GM21447 (cell line): ENCODE measurements around the gene KPTN.

Source experiments
- ATAC-seq: cut with Tn5 transposase; IDR thresholded peaks from one replicate; pipeline ENCODE4 v1.9.1; 2021; ENCODE audit not compliant: unreplicated experiment

Gene KPTN

GRCh38 chr19:47436712-47437401 is 47.2 kb downstream of the KPTN start:
- ATAC-seq, result no peak

GRCh38 chr19:47435883-47436417 is 48.1 kb downstream of the KPTN start:
- ATAC-seq, result no peak

- no peak for ATAC-seq
Observed at GRCh38 chr19:47435196-47435595, 48.8 kb downstream of the KPTN start.

- no peak for ATAC-seq
Observed at GRCh38 chr19:47434088-47434487, 49.9 kb downstream of the KPTN start.

- no peak for ATAC-seq
Observed at GRCh38 chr19:47433121-47433520, 50.9 kb downstream of the KPTN start.

GRCh38 chr19:47432499-47432898 is 51.5 kb downstream of the KPTN start:
- no peak for ATAC-seq

GRCh38 chr19:47432091-47432490 is 51.9 kb downstream of the KPTN start:
- ATAC-seq, result no peak

GRCh38 chr19:47430041-47430802 is 53.8 kb downstream of the KPTN start:
- no peak for ATAC-seq

GRCh38 chr19:47429140-47429793 is 54.8 kb downstream of the KPTN start:
- no peak for ATAC-seq

GRCh38 chr19:47428177-47428894 is 55.7 kb downstream of the KPTN start:
- no peak for ATAC-seq

- no peak for ATAC-seq
Observed at GRCh38 chr19:47427241-47428176, 56.5 kb downstream of the KPTN start.
